Measurements from ENCODE around the gene LDB2.
"Not testable (repeated sequence)": the region's sequence is repeated elsewhere in the genome, so short reads cannot be mapped to it uniquely, and the experiment has no call there.

LDB2 gene

DNA sequence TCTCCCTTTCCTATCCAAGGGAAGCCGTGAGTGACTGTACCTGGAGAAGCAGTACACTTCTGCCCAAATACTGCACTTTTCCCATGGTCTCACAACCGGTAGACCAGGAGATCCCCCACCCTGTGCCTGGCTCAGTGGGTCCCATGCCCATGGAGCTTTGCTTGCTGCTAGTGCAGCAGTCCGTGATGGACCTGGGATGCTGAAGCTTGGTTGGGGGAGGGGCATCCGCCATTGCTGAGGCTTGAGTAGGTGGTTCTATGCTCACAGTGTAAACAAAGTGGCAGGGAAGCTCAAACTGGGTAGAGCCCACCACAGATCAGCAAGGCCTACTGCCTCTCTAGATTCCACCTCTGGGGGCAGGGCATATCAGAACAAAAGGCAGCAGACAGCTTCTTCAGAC, 269.6 kb downstream of the LDB2 start:
- DNase-seq, result not testable (repeated sequence)

DNA sequence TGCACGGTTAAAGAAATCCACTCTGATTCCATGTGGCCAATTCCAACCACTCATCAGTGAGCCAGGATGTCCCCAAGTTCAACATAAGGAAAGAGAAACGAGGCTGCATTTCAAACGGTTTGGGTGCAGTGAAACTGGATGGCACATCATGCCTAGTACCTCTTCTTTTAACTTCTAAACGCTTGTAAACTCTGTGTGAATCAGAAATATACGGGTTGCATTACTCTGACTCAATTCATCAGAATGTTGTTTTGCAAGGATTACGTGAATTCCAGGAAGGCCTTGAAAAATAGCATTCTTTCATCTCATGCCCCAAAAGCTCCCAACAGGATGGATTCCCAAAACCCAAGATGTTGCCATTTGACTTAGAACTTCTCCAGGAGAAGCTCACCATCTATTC, 270.4 kb downstream of the LDB2 start:
- no peak for DNase-seq

DNA sequence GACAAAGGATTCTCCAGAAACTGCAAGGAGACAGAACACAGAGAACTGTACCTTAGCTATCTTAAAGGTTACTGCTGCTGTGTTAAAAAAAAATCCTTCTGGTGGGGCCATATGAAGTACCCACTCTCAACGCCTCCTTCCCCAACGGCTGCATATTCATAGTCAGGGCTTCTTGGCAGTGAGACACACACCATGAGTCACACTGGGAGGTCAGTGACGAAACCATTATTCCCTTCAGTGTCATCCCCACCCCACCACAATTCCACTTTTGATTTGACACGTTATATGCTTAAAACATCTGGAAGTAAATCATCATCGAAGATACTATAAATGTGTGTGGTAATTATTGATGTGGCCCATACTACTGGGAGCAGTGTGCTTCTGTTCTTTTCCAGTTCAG, 271.5 kb downstream of the LDB2 start:
- DNase-seq, result no peak

DNA sequence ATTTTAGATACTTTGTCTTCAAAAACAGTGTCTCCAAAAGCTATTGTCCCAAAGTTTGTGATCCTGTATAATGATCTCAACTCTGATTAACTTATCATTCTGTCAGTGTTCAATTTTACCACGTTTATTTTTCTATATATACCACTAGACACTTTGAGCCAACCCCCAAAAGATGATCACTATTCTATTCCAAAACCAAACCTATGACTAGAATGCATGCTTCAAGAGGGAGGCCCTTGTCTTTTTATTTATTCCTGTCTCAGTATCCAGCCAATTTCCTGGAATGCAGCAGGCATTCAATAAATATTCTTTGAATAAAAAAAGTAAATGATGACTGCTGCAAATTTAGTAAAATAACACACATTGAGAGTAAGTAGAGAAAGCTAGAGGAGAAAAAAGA, 275.6 kb downstream of the LDB2 start:
- no peak for DNase-seq

DNA sequence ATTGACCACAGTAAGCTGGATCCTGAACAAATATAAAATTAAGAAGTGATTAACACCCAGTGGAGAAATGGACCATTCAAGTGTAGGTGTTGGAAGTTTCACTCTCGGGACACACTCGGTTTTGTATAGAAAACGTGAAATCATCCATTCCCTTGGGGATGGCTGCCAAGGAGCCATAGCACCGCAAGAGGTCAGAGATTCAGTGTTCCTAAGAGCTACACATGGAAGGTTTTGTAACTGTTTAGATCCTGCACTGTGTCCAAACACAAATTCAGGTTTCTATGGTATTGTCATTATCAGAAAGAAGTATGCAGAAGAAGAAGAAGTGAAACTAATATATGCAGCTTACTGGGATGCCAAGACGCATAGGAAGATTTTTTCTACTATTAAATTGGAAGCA, 281.0 kb downstream of the LDB2 start:
- no peak for DNase-seq

DNA sequence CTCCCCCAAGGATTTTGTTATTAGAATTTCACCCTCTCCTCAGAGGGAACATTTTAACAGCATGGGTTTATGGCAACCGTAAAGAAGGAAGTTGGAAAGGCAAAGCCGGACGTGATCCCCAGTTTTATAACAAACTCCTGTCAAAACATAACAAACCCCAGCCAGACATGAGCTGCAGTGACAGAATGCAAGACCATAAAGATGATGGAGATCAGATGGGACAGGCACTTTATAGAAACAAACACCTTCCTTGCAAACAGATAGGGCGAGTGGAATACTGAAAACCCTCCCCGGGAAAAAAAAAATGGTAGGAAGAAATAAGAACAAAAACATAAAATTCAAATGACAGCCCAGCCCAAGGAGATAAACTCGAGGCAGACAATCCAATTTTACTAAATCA, 281.4 kb downstream of the LDB2 start:
- no peak for DNase-seq

DNA sequence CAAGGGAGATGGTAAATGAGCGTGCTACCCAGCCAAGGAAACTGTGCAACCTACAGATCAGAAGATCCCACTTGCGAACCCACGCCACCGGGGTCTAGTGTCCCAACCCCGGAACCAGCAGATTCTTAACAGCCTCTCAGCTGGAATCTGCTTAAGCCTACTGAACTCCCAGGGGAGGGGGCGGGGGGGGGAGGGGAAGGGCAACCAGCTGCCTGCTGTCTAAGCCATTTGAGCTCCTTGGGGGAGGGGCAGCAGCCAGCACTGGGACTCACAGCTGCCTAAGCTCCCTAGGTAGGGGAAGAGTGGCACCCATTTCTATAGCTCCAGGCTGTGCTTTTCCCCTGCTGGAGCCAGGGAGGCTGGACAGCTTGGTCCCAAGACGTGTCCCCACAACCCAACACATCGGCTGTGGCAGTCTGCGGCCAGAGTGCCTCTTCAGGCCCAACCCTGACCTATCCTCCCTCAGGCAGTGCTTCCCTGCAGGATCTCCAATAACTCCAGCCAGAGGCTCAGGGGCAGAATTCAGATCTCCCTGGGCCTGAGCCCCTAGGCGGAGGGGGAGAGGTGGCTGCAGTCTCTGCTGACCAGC, 289.2 kb downstream of the LDB2 start:
- DNase-seq, result no peak

DNA sequence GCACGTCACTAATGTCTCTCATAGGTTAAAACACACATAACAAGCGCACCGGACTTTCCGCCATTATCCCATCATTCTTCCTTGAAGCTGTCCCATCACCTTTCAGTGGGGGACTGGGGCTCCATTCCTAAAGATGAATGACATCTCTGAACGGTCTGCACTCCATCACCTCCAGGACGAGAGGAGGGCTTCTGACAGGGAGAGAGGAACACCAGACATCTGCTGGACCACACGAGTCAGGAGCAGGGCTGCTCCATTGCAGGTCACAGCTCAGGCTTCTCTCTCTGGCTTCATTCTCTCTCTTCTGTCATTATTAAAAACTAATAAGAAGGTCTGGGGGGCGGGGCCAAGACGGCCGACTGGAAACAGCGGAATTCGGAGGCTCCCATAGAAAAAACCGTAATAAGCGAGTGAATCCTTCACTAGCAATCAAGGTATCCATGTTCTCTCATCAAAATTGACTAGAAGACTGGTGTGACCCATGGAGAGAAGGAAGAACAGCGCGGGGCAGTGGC, 289.8 kb downstream of the LDB2 start:
- no peak for DNase-seq

DNA sequence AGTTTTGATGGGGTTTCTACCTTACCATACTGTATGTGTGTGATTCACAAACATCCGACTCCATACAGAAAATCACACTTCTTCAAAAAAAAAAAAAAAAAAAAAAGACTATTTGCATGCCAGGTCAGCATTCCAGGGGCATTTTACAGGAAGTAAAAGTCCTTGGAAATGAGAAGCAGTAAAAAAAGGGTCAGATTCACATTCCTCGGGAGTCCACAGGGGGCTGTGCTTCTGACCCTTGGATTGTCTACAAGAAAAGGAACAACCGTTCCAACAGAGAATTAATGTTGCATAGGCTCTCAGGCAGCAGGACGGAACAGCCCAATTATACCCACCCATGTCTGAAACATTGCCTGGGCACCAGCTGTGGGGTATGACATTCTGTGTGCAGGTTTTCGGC, 290.3 kb downstream of the LDB2 start:
- DNase-seq, result no peak

DNA sequence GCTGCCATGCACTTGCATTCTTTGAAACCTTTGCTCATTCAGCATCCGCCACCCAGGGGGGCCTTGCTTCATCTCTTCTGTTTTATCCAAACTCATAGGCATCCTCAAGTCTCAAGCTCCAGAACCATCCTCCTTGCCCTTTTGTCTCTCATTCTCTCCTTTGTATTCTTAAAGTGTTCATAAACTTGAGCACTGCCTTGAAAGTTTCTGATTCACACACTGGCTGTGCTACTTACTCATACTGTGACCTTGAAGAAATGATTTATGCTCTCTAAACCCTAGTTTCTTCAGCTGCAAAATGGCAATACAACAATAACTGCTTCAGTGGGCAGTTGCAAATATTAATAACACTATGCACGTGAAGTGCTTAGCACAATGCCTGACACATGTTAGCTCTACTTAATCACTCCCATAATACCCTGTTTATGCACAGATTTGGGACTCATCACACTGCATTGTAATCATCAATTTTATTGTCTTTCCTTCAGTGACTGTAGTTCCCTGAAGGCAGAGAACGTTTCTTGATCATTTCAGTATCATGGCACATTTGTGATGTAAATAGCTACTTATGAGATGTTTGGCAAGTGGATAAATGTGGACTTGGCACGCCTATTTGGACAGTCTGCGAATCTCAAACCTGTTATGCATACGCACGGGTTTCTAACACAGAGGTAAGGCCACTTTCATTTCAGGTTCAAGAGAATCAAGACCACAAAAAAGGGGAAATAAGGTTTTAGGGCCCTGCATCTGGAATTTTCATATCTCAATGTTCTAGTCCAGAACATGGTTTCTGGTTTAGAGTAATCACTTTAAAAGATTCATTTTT, 291.0 kb downstream of the LDB2 start:
- DNase-seq, result no peak

DNA sequence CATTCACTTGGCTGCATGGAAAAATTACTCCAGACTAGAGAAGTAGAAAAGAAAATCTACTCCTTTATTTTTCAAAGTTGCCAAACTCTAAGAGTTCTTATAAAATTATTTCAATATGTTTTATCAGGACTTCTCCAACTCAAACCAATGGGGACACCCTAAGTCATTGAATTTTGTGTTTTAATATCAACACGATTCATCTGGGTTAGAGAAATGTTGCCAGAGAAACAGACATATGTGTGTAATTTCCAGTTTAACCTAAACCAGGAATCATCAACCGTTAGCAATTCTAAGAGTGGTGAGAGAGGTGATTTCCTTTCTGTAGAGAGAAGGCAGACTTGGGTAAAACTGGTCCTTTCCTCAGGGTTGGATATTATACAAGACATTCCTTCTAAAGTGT, 291.8 kb downstream of the LDB2 start:
- DNase-seq, result no peak

DNA sequence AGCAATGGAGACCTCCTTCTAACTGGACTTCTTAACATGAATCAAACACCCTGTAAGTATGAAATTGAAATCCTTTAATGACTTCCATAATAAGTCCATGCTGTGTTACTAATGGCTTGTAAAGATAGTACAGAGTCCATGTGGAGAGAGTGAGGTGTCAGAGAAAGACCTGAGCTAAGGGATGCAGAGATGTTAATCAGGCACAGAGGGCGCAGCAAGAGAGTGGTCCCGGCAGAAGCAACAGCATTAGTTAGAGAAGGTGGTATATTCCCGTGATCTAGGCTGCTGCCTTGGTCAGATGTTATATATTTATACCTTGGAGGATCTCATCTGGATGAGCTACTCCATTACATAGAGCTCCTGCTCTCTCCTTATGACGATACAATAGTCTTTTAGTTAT, 295.3 kb downstream of the LDB2 start:
- DNase-seq, result no peak

DNA sequence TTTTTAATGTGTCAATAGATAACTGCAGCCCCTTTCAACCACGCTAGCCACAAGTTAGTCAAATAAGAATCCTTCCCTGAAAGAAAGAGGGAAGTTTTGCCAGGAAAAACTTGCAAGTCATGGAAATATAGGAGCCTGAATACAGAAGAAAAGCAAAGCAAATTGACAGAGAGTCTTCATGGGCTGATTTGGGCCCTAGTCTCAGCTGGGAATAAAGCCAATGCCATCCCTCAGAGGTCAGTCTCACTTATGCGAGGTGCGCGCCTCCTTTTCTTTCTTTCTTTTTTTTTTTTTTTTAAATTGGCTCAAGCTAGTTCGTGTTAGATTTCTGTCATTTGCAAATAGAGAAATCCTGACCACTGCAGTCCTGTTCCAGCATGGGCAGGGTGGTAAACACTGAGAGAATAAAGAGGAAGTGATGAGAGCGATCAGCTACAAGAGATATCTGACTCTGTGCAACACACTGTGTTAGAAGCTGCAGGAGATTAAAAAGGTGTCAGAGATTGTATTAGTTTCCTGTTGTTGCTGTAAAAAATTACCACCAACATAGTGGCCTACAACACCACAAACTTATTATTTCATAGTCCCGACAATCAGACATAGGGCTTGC, 299.7 kb downstream of the LDB2 start:
- DNase-seq, result no peak

DNA sequence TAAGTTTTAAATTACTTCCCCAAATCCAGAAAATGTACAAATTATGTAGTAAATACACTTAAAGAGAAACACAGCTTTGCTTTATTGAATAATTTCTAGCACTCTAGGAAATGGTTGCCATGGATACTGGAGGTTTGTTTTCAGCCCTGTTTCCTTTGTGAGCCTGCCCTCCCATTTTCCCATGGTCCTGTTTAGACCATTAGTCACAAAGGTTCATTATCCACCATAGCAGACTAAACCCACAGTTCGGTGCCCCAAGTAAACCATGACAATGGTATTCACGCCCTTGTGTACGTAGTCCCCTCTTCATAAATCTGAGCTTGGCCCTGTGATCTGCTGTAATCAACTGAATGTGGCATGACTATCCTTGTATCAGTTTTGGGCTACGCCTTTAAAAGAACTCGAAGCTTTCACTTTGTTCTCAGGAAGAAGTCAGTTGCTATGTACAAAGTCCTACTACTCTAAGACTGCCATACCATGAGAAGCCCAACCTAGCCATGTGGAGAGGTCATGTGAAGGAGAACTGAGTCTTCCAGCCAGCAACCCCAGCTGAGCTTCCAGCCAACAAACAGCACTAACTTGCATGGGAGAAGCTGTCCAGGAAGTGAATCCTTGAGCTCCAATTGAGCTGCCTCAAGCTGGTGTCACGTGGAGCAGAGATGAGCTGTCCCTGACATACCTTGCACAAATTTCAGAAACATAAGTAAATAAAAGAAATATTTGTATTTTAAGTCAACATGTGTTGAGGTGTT, 300.4 kb downstream of the LDB2 start:
- no peak for DNase-seq

DNA sequence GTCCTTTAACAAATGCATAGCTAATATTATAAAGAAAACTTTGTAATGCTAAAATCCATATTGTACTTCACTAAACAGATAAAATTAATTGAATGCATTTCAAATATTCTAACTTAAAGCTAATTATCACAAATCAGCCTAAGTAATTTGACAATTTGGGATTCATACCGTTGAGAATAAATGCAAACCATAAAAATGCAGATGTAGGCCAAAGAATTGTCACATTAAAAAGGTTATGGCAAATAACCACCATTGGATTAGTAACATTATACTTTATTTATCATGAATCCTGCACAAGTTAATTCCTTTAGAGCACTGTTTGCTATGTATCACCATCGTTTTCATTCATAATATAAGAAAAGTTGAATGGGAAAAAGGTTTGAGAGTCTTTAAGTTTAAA, 301.0 kb downstream of the LDB2 start:
- no peak for DNase-seq

DNA sequence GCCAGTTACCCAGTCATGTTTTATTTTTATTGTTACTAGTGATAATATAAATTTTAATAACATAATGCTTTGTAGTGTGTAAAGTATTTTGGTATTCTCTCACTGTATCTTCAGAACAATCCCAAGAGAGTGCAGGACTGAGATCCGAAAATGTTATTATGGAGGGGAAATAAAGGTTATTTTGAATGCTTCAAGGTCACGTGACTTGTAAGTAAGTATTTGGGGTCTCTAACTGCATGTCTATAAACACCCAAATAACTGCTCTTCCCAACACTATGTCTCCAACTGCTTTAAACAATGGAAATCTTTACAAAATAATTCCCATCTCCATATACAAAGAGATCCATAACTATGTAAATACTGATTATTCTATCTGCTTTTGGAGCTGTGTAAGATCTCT, 302.2 kb downstream of the LDB2 start:
- DNase-seq, result no peak

DNA sequence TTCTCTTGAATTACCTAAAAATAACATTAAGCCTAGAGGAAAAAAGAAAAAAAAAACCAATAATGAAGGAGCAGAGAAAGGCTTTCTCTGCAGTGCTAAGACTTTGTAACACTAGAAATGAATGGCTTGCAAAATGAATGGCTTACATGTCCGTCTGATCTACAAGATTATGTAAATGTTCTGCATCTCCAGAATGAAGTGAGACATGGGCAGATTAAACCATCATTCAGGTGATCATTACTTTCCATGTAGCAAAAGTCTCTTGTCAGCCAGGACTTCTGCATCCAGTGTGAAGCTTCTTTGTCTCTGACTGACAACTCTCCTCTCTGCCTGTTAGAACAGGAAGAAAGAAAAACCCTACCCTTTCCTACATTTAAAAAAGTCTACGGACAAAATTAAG, 304.3 kb downstream of the LDB2 start:
- no peak for DNase-seq

DNA sequence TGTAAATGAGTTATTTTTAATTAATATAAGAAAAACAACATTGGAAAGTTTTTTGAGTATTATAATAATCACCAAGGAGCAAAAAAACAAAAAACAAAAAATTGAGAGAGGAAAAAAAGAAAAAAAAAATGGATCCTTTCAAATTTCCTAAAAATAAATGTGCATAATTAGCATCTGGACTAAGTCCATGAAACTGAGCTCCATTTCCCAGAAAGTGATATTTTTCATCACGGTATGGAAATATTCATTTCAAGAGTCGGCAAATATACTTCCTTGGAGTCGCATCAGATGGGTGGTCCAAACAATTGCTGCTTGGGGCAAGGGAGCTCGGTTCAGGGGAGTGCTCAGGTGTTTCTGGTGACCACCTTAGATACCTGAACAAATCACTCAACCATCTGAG, 305.1 kb downstream of the LDB2 start:
- no peak for DNase-seq

DNA sequence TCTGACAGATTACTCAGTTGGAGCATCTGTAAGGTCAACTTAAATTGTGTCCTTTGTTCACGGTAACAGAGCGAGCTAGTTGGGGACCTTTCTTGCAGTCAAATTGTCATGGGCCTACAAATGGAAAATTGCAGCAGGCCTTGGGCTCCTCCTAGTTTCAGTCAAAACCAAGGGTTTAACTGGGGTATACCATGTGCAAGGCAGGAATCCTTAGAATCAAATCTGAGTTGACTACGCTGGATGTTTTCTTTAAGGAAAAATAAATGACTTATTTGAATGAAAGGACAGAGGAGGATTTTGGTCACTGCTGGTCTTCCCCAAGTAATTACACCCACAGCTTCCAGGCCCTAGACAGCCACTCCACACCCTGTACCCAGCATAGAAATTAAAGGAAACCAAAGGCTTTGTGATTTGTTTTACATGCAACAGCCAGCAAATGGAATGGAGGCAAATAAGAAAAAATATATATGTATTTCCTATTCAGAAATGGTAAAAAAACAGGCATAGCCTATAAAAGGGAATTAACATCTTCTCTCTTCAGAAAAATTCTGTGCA, 307.1 kb downstream of the LDB2 start:
- no peak for DNase-seq

DNA sequence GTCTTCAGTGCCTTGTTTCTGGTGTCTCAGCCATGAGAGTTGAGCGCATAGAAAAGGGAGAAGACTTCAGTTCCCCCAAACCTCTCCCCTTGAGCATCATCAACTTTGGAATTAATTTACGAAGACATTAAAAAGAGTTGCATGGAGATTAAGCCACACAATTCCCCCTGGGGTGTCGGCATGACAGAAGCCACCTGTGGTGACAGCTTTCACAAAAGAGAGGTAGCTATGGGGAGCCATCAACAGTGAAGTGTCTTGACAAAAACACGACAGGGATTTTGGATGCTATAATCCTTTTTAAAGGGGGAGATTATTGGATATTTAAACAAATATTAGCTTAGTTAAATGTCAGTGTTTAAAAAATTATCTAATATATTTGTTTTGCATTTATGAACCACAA, 307.6 kb downstream of the LDB2 start:
- no peak for DNase-seq

DNA sequence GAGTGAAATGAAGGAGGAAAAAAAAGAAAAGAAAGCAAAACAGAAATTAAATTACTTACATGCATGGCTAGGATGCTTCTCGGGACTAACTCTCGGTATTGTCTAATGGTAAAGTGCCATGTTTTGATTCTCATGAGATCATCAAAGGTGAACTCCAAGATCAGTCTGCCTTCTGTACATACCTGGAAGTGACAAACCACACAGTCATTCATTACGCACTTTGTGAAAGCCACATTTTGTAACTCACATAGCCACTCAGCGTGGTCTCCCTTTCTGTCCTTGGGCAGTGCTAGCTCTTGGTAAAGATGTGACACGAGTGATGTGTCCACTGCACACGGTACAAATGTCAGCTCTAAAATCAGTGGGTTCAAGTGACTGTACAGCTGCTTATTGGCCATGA, 309.8 kb downstream of the LDB2 start:
- DNase-seq, result no peak

DNA sequence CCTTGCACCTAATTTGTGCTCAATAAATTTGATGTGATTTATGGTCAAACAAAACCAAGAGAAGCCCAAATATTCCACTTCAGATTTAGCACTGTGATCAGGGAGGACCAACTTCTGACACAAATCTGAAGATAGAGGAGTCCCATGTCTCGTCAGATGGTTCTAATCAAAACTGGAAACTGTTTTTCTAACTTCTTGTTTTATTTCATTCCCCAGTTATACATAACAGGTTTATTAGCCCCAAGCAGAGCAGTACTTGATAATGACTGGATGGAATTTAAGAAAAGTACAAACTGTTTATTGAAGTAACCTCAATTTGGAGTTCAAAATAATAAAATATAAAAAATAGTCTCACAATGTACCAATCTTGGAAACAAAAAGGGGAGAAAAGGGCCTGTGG, 310.3 kb downstream of the LDB2 start:
- DNase-seq, result no peak

DNA sequence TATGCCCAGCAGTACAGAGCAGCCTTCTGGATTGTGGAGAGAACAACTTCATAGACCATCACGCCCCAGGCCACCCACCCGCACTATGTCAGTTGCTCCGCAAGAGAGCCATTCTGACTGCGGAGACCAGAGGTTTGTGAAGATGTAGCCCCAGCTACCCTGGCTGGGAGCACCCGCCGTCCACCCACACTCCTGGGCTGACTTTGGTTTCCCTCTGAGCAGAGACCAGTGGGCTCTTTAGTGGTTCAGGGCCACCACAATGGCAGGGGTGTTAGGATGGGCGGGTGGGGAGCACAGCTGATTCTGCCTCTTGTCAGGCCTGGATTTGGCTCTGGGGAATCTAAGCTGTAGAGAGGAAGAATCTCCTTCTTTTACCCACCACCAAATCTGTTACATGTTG, 313.4 kb downstream of the LDB2 start:
- no peak for DNase-seq
